HuH-7.5 (cell line): ENCODE measurements around the gene EIF3L.

Experiments
- DNase-seq: peaks from one replicate; pipeline ENCODE4 v3.0.0; 2011; ENCODE audit warnings: low spot score

EIF3L gene

DNA sequence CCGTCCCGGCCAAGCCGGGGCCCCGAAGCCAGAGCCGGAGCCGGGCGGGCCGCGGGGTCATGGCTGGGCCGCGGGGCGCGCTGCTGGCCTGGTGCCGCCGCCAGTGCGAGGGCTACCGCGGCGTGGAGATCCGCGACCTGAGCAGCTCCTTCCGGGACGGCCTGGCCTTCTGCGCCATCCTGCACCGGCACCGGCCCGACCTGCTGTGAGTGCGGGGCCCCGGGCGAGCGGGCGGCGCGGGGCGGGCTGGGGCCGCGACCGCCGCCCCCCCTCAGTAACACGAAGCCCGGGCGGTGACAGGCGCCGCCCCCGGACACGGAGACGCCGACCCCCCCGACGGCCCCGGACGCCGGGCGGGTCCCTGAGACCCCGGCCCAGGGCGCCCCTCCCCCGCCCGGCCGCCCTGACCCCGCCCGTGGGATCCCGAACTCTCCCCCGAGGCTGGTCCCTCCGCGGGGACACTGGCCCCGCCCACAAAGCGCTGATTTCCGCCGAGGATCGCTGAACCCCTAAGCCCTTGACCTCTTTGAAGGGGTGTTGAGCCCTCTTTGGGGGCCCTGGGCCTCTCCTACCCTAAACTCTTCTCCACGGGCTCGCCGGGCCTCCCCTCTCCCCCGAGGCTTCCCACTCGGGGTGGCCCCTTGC lies 57.3 kb downstream of the EIF3L start:
- DNase-seq = no peak

DNA sequence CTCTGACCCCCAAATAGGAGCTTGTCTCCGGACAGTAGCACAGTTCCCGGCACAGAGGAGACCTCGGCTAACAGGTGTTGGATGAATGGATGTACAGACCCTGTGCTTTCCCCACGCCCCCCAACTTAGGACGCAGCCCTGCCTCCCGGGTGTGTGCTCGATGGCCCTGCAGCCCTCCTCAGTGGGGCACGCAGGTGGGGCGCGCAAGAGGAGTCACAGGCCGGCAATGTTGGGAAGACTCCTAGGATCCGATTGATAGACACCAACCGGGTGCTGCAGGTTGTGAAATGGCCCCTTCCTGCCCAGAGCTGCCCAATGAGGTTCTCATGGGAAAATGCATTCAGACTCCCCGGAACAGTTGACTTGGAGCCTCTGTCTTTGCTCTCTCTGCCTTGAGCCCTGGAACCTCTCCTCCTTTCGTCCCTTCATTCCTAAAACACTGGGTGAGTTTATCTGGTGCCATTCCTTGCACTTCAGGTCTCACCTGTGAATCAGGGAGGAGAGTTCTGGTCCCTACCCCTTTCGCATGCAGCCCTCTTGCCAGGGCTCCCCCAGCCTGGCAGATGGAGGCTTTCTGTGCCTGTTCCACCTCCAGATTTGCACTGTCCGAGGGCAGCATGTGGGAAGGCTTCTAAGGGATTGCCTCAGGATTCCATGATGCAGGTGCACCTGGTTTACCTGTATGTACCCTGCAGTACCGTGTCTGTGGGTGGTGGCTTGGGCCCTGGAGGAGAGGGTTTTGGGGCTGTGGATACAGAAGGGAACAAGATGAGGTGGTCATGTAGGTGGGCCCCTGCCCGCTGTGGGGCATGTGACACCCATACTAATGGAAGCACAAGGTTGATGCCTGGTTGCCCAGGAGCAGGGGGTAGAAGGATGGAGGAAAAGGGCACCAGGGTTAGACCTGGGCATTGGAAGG lies 58.1 kb downstream of the EIF3L start:
- DNase-seq = no peak

DNA sequence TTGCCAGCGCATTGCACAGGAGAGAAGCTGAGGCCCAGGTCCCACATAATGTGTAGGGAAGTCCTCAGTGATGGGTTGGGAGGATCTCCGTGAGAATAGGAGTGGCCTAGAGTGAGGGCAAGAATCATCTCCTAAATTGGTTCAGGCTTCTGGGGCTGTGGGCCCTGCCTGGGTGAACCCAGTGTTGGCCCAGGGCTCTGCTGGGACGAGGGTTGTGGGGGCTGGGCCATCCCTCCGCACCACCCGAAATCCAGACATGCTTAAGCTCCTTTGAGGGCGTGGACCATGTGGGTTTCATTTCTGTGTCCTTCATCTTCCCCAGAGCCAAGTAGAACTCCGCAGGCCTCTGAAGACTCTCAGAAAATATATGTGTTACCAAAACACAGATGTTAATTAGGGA lies 60.5 kb downstream of the EIF3L start:
- DNase-seq = no peak

DNA sequence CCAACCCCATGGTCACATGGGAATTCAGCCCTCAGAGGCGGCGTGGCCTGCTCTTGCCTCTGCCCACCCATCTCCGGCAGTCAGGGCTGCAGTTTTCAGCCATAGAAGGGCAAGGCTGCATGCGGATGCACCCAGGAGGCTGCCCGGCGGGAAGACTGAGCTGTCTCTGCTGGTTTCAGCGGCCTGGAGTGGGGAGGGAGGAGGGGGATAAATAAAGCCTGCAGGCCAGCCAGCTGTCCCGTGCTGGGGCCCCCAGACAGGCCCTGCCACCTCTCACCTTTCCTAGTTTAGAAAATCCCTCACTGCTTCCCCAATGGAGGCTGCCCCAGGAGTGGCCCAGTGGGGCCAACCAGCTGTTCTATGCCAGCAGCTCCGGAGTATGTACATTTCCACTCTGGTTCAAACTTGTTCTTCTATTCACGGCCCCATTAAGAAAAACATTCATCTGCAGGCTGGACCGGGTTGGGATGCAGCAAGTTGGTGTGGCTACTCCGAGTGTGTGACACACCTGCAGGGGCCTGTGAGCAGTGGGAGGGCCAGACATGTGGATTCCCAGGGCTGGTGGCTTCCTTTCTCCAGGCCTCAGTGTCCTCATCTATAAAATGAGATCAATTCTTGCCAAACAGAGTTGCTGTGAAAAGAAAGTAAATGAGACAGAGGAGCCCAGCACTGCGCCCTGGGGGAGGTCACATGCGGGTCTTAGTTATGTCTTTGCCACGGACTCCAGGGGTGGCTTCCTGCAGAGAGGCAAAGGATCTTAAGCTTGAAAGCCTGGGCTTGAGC lies 61.9 kb downstream of the EIF3L start:
- DNase-seq = no peak

DNA sequence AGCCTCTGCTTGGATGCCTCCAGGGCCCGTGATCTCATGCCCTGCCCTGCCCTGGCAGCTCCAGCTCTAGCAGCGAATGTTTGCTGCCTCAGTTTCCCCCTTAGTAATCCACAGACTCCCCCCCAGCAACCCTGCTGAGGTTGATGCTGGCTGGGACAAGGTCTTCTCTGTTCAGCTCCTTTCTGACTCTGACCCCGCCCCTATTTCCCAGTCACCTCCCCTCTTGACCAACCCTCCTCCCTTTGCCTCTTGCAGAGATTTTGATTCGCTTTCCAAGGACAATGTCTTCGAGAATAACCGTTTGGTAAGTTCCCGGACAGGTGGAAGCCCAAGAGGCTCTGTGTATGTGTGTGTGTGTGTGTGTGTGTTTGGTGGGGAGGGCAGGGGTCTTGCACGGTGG lies 62.5 kb downstream of the EIF3L start:
- DNase-seq = no peak

DNA sequence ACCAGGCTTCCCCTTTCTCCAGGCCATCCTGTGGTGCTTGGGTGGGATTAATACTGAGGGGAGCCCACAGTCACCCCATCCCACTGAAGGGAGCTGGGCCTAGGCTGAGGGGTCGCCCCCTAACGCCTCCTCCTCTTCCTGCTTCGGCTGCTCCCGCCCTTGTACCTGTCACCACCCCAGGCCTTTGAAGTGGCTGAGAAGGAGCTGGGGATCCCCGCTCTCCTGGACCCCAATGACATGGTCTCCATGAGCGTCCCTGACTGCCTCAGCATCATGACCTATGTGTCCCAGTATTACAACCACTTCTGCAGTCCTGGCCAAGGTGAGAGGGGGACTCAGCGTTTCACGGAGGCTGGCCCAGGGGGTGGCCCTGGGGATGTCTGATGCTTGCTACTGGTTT lies 63.0 kb downstream of the EIF3L start:
- DNase-seq = no peak

DNA sequence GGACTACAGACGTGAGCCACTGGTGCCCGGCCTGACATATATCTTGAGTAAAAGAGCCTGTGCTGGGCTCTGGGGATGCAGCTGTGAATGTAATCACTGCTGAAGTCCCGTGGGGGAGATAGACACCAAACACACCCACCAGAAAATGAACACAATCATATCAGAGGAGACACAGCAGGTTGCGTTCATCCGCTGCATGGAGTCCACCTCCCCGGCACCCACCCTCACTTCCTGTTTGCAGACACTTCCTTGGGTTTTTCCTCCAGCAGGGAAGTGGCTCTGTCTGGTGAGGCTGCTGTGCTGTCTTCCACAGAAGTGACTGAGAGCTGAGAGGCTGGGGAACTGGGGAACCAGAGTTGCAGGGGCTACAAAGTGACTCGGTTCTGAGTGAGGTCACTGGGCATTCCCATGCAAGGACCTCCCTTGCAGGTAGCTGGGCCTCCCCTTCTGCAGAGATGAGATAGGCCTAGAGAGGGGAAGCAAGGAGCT lies 64.1 kb downstream of the EIF3L start:
- DNase-seq = no peak

DNA sequence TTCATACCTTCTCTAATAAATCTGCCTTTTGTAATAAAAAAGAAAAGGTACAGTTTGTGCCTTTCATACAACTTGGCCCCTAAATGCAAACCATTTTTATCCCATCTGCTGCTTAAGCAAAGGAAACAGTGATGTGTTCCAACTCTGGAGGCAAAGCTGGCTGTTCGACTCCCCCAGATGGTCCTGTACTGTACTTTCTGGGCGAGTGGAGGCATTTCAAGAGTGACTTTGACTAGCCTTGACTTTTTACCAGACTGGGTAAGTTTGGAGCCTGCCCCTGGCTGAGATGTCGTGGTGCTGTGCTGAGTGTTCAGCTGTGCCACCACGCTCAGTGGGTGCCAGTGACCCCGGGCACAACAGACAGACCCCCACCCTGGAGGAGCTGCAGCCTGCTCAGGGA lies 67.1 kb downstream of the EIF3L start:
- DNase-seq = no peak

DNA sequence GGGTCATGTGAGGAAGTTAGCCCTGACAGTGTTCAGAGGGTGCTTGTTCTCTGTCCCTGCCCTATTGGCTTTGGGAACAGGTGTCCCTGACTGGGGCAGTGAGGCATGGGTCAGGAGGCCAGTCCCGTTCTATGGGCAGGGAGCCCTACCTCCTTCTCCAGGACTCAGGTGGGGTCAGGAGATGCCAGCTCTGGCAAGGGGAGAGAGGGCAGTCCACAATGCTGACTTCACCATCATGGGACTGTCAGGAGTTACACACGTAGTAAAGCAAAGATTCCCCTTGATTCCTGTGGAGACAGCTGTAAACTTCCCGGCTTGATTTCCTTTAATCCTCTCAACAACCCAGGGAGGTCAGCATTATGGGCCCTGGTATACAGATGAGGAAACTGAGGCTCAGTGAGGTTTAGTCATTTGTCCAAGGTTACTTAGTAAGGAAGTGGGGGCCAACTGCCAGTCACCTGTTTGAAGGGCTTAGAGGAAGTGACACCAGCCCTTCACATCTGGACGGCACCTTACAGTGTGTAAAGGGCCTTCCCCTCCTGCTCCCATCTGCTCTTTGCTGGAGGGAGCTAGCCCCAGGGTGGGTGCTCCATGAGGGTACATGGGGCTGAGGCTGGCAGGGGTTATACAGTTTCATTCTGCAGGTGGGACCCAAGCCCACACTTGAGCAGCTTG lies 68.8 kb downstream of the EIF3L start:
- no peak for DNase-seq

DNA sequence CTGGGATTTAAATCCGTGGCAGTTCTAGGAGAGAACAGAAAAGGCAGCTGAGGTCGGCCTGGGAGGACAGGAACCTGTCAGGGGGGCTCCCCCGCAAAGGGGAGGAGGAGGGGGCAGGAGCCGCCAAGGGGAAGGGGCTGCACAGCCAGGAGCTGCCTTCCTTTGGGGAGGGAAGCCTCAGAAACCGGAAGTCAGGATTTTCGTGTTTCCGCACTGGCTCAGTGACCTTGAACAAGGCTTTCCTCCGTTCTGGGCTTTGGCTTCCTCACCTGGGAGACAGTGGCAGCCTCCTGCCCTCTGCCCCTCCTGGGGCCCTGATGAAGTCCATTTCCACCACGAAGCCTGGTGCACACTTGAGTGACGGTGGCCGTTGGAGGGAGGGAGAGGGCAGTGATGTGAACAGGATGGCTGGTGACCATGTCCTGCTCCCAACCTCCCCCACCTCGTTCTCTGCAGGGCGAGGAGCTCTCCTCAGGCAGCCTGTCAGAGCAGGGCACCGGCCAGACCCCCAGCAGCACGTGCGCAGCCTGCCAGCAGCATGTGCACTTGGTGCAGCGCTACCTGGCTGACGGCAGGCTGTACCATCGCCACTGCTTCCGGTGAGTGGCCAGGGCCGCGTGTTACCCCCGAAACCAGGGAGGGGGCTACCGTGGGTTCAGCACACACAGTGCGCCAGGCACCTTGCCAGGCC lies 69.5 kb downstream of the EIF3L start:
- DNase-seq = no peak

DNA sequence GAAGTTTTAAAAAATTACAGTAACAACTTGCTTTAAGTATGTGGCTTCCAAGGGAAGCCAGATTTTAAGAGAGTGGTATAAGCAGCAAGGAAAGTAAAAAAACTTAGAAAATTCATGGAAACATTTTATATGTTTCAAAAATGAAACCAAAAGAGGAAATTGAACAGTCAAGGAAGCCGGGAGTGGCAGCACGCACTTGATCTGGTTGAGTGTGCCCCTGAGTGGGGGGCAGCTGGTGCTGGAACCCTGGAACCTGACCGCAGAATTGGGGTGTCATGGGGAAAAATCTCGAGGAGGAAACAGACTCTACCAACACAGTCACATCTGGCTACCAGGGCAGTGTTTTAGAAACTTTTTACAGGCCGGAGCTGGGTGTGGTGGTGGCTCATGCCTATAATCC lies 70.9 kb downstream of the EIF3L start:
- no peak for DNase-seq

DNA sequence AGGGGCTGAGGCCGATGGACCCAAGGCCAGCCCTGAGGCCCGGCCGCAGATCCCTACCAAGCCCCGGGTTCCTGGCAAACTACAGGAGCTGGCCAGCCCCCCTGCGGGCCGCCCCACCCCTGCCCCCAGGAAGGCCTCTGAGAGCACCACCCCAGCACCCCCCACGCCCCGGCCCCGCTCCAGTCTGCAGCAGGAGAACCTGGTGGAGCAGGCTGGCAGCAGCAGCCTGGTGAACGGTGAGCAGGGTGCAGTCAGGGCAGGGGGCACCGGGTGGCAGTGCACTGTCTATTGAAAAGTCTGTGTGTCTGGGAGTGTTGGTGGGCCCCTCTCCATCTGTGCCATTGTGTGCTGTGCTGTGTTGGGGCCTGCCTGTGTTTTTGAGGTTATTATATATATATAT lies 73.0 kb downstream of the EIF3L start:
- DNase-seq = no peak

DNA sequence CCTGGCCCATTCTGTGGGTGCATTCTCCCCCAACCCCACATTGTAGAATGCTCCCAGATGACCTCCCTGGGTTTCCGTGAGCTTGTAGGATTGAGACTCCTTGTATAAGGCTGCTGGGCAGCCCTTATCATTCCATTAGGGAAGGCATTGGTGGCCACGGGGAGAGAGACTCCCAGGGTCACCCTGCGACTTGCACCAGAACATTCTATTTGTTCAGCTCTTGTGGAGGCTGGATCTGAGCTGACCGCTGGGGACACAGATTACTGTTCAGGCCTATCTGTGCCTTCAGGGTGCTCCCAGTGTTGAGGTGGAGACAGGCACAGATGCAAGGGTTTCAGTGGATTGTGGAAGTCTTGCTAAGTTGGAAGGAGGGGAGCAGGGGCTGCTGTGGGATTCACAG lies 74.7 kb downstream of the EIF3L start:
- no peak for DNase-seq

DNA sequence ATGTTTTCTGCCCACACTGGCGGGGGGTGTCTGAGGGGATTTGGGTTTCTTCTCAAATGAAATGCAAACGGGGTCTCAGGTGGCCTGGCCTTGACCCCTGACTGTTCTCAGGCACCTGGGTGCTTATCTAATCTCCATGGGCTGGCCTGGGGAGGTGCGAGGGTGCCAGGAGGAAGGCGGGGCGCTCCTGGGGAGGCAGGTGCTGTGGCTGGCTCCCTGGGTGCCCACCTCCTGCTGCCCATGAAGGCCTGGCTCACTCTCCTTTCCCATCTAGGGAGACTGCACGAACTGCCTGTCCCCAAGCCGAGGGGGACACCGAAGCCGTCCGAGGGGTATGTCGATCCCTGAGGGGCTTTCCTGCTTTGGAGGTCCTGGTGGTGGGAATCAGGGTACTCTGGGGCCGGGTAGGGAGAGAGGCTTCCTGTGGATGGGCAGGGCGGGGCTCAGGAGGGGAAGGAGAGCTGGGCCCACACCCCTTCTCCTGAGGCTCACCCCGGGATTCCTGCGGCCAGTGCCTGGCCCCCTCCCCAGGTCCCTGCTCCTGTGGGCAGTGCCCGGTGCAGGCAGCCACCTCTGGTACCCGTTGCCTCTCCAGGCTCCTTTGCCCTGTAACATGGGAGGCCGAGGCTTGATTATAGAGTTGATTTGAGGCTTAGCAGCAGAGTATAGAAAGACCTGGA lies 75.3 kb downstream of the EIF3L start:
- DNase-seq = no peak

DNA sequence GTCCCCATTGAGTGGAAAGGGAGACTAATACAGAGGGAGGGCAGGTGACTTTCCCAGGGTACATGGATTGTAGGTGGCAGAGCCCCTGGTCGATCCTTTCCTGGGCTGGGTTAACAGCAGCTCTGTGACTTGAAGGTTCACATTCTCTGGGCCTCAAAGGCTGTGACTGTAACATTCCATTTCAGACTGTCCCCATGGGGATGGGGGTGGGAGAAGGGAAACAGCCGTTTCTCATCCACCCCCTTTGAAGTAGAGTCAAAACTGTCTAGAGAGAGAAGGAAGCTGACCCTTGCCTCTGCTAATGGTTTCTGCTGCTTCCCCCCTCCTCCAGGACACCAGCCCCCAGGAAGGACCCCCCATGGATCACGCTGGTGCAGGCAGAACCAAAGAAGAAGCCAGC lies 76.1 kb downstream of the EIF3L start:
- DNase-seq = no peak

DNA sequence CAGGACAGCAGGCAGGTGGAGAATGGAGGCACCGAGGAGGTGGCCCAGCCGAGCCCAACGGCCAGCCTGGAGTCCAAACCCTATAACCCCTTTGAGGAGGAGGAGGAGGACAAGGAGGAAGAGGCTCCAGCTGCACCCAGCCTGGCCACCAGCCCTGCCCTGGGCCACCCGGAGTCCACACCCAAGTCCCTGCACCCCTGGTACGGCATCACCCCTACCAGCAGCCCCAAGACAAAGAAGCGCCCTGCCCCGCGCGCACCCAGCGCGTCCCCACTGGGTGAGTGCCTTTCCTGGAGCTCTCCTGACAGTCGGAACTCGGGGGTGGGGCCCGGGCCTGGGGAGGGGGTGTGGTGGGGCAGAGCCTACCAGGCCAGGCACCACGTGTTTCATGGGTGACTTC lies 76.5 kb downstream of the EIF3L start:
- DNase-seq = no peak

DNA sequence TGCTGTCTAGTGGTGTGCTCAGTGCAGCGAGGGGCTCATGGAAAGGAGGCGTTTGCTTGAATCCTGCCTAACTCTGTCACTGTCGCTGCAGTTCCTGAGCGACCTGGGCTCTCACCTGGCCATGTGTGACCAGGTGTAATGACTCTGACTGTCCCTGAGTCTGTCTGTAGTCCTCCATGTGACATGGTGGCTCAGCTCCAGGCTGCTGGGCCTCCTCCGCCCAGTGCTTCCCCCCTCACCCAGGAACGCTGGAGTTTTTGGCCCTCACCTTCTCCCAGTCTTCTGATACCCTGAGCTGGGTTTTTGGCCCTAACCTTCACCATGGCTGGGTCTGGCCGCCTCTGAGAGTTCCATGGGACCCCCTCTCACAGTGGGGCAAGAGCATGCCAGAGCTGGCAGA lies 77.1 kb downstream of the EIF3L start:
- DNase-seq = no peak

DNA sequence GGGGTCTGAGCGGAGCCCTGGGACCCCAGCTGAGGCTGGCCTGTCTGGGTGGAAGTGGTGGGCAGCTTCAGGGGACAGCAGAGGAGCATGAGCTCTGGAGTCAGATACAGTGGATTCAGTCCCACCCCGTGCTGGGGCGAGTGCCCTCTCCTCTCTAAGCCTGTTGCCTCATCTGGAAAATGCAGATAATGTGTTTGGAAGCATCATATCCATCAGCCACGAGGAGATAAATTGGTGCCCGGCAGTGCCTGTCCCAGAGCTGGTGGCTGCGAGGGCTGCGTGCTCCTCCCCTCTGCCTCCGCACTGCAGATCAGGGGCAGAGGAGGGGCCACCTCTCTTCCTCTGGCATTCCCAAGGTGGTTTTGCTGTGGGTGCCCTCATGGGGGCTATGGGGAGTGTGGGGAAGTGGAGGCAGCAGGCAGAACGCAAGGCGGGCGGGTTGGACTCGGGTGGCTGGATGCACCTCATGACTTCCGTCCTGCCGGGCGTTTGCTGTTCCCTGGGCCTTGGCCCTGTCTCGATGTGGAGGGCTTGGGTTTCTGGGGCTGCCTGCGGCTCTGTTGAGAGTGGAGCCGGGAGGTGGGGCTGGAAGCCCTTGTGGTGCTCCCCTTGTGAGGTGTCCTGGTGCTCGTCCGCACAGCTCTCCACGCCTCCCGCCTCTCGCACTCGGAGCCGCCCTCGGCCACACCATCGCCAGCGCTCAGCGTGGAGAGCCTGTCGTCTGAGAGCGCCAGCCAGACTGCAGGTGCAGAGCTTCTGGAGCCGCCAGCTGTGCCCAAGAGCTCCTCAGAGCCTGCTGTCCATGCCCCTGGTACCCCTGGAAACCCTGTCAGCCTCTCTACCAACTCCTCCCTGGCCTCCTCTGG lies 77.8 kb downstream of the EIF3L start:
- DNase-seq = no peak

DNA sequence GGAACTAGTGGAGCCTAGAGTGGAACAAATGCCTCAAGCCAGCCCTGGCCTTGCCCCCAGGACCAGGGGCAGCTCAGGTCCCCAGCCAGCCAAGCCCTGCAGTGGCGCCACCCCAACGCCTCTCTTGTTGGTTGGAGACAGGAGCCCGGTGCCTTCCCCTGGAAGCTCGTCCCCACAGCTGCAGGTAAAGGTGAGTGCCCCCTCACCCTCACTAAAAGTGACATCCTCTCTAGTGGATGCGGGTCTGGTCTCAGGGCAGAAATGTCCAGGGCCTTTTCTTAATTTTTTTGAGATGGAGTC lies 78.4 kb downstream of the EIF3L start:
- DNase-seq = no peak

DNA sequence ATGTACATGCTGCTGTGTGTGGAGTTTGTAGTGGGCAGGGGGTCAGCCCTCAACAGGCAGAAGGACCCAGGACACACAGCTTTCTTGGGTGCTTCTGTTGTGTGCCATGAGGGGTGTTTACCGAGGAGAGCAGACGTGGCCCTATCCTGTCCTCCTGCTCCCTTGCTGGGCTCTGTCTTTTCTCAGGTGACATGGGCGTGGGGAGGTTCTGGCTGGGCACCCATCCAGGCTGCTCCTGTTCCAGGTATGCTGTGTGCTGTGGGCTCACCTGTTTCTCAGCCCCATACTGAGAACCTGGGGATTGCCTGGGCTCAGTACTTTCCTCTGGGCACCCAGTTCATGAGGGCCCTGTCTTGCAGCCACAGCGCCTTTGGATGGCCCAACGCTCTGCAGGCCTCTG lies 80.2 kb downstream of the EIF3L start:
- no peak for DNase-seq
